Astrocyte of the cerebellum (primary cell): ENCODE results near the gene SMAD5.

Experiments
- DNase-seq: peaks from one replicate; pipeline ENCODE4 v3.0.0-alpha.2; 2011; ENCODE audit warnings: low read depth
- H3K4me3 ChIP-seq: 2 replicates; pipeline ENCODE4 v1.5.1; 2011; ENCODE audit warnings: mild to moderate bottlenecking, low read depth, low read length, moderate library complexity
- in situ Hi-C: cut with HindIII; loops from 2 replicates; pipeline ENCODE4 v1.10.0; 2017; ENCODE audit warnings: low sequenced_read_pairs
- TF ChIP-seq, protein P1 (sequence below): IDR thresholded peaks from 2 replicates; pipeline ENCODE4 v1.5.1; 2012; ENCODE audit warnings: low read length, low read depth, moderate library complexity, mild to moderate bottlenecking; ENCODE audit errors: missing control alignments

Gene SMAD5

DNA sequence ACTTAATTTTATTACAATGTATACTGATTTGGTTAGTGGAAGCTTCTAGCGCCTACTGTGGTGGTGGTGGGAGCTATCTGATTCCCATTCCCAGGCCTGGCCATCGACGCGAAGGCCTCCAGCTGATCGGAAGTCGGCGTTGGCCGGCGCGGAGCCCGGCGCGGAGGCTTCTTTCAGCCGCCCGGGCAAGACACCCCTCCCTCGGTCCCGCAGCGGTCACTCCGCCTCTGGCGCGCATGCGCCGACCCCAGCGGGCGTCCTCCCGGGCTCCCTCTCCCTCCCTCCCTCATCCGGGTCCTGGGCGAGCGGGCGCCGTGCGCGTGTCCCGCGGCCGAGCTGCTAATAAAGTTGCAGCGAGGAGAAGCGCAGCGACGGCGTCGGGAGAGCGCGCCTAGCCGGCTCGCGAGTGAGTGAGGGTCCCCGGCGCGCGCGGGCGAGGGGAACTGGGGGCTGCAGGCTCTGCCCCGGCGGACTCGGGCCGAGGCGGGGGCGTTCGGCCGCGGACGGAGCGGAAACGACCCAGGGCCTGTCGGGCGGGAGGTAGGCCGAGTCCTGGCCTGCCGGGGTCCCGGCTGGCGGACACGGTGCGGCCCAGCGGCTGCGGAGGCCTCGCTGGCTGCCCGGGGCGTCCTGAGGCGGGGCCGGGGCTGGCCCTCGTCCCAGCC, at the start of gene SMAD5:
Gene SMAD5, plus strand, starts transcription at position 289 of the 665 bp plus-strand sequence. CDS start 20,916 bp downstream, outside the sequence.
- peak; percentile 87 for DNase-seq
- in situ Hi-C loops = loop anchor here (5.0 kb wide), 1 partner anchor 50 kb away; no protein-coding TSS in a partner anchor
- peak within 1 kb of the TSS; percentile 89 for H3K4me3 ChIP-seq
- TF ChIP-seq, protein P1, sequence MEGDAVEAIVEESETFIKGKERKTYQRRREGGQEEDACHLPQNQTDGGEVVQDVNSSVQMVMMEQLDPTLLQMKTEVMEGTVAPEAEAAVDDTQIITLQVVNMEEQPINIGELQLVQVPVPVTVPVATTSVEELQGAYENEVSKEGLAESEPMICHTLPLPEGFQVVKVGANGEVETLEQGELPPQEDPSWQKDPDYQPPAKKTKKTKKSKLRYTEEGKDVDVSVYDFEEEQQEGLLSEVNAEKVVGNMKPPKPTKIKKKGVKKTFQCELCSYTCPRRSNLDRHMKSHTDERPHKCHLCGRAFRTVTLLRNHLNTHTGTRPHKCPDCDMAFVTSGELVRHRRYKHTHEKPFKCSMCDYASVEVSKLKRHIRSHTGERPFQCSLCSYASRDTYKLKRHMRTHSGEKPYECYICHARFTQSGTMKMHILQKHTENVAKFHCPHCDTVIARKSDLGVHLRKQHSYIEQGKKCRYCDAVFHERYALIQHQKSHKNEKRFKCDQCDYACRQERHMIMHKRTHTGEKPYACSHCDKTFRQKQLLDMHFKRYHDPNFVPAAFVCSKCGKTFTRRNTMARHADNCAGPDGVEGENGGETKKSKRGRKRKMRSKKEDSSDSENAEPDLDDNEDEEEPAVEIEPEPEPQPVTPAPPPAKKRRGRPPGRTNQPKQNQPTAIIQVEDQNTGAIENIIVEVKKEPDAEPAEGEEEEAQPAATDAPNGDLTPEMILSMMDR = peak; percentile 11

DNA sequence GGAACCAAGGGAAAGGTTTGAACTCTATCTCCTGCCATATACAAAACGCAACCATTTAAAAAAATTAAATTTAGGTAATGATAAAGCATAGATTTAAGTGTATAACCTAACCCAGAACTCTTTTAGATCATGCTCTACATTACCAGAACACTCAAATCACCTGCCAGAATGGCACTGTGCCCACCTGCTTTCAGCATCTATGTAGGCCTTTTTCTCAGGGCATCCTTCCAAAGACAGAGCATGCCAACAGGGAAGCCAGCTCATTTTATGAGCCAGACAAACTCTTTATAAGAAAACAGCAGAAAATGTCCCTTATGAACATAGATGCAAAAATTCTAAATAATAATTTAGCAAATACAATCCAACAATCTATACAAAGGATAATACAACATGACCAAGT, 47.9 kb upstream of the SMAD5 start:
- in situ Hi-C loops = loop anchor here (5.0 kb wide), 1 partner anchor 48 kb away; the partner anchor contains the start of gene SMAD5
- DNase-seq = no peak
- TF ChIP-seq, protein P1 = no peak
- no peak overlapping the region for H3K4me3 ChIP-seq

DNA sequence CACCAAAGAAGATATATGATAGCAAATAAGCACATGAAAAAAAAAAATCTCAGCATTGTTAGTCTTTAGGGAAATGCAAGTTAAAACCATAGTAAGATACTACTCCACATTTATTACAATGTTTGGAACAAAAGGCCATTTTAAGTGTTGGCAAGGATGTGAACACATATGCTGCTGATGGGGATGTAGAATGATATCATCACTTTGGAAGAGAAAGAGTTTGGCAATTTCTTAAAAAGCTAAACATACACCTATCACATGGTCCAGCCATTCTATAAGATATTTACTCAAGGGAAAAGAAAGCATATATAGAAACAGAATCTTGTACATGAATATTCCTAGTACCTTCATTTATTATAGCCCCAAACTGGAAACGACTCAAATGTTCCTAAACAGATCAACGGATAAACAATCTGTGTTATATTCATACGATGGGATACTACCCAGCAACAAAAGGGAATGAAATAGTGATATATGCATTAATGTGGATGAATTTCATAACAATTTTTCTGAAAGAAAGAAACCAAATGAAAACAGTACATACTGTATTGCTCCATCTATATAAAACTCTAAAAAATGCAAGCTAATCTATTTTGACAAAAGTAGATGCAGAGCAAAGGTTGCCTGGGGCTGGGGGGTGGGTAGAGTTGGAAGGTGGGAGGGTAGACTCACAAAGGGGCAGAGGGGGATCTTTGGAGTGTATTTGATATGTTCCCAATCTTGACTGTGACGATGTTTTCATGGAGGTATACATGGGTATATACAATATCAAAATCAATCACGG, 45.7 kb upstream of the SMAD5 start:
- in situ Hi-C loops = no loop called here
- TF ChIP-seq, protein P1 = no peak
- no peak overlapping the region for H3K4me3 ChIP-seq
- DNase-seq = no peak

DNA sequence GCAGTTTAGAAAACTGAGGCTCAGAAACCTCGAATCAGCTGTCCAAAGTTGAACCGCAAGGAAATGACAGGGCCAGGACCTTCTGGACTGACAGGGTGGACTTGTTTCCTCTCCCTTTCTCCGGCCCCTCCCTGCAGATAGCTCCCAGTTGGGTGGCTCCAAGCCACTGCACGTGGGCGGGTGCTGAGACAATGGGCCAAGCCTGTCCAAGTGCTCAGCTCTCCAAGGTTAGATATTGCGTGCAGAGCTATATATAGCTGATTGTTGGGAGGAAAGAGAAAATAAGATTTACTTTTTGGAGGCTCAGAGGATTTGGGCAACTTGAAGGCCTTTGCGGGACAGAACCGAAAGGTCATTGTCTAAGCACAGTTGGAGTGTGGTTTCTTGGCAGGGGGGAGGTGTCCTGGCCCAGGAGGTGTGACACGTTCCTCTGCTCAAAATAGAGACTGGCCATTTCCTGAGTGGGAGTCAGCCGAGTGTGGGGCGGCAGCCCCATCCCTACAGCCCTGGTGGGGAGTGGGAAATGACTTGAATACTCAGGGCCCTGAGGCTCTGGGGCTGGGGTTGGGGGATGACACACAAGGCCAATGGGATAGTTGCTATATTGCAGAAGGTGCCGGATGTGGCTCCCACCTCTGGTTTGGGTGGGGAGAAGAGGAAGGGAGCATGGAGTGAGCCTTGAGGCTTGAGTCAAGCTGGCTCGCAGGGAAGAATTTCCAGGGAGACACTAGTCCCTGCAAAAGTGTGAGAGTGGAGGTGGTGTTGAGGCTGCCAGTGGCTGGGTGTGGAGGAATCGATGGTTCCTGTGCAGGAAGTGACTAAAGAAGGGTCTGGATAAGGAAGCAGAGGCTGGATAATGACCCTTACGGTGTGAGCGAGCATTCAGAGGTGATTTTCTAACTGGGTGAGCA, 44.4 kb upstream of the SMAD5 start:
- no peak for DNase-seq
- TF ChIP-seq, protein P1 = no peak
- H3K4me3 ChIP-seq = no peak overlapping the region
- in situ Hi-C loops = no loop called here

DNA sequence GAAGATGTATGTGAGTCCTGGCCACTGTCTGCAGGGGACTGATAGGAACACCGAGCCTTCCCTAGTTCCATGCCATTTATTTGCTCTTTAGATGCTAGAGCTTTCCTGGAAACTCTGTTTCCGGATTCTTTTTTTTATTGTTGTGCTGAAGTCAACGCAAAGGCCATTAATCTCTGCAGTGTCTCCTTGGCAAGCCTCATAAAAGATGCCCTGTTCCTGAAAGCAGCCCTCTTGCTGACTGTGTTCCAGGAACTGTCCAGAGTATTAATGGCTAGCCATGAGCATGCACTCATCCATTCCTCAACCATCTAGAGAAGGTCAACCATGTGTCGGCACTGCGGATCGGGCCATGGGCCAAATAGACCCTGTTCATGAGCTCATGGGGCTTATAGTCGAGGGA, 42.9 kb upstream of the SMAD5 start:
- no peak overlapping the region for H3K4me3 ChIP-seq
- TF ChIP-seq, protein P1 = no peak
- no peak for DNase-seq
- in situ Hi-C loops = no loop called here

DNA sequence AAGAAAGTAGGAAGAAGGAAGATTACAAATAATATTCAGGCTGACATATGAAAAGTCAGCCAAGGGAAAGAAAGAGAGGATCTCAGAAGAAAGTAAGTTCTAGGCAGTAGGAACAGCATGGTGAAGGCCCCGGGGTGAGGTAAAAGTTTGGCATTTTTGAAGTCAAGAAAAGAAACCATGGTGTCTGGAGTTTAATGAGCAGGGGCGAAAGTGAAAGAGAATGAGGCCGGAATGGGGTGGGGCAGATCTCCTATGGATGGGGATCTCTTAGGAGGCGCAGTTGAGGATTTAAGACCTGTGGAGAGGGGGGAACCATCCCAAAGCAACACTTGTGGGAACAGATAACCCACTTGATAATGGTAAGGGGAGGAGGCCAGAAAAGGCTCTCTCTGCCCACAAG, 42.3 kb upstream of the SMAD5 start:
- DNase-seq = no peak
- no peak overlapping the region for H3K4me3 ChIP-seq
- in situ Hi-C loops = no loop called here
- TF ChIP-seq, protein P1 = no peak
